Activated CD8-positive, alpha-beta memory T cell treated with anti-CD3 and anti-CD28 coated beads for 36 hours (primary cell): ENCODE measurements around the gene SCUBE2. TPM values are rescaled to one million over a fixed set of nuclear protein-coding genes. Genes with fewer than 3 reads are reported as not detected.

Source experiments
- CTCF ChIA-PET: fragments of 350-600 bp; sonication (Branson Sonifier 250); formaldehyde crosslinking; loops from one replicate; lab custom pipeline; 2021; ENCODE audit warnings: antibody characterized with exemption; lab: Charles Lee
- POLR2A ChIA-PET: fragments of 350-600 bp; sonication (Branson Sonifier 250); formaldehyde crosslinking; loops from one replicate; lab custom pipeline; 2021; ENCODE audit warnings: antibody characterized with exemption; lab: Charles Lee
- total RNA-seq, 2 experiments: library from RNA; stranded (reverse); gene quantifications; one replicate each; pipeline ENCODE4 v1.2.3, GENCODE V29; 2021

The SCUBE2 gene
- total RNA-seq, 2 experiments from 2014 or later = not detected

- CTCF ChIA-PET = no interaction called here
- POLR2A ChIA-PET = no interaction called here
Observed at GRCh38 chr11:9057888-9058287, 33.5 kb downstream of the SCUBE2 start.

GRCh38 chr11:9057007-9057406, 34.4 kb downstream of the SCUBE2 start:
- POLR2A ChIA-PET = no interaction called here
- CTCF ChIA-PET = no interaction called here

DNA sequence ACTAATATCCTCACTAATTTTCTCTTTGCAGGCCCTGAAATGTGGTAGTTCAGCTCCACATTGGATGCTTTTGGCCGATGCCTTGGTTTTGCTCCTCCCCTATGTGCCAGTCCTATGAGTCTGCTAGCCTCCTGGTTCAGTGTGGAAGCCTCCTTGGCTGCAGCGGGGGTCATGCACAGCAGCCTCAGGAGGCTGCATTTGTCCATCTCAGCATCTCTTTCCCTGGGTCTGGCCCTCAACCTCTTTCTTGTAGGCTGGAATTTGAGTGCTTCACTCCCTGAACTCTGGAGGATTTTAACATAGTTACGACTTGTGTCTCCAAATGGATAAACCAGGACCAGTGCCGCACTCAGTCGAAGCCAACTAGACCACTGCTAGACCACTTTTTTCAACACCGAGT, 34.9 kb downstream of the SCUBE2 start:
- ChIA-PET CTCF (no interaction called here), POLR2A (no interaction called here)

GRCh38 chr11:9053316-9054035, 37.9 kb downstream of the SCUBE2 start:
- CTCF ChIA-PET = no interaction called here
- POLR2A ChIA-PET = no interaction called here

- CTCF ChIA-PET = no interaction called here
- POLR2A ChIA-PET = no interaction called here
Observed at GRCh38 chr11:9052316-9052715, 39.1 kb downstream of the SCUBE2 start.

- ChIA-PET CTCF (no interaction called here), POLR2A (no interaction called here)
Observed at GRCh38 chr11:9049959-9050358, 41.4 kb downstream of the SCUBE2 start.

- ChIA-PET CTCF (interaction anchor here (1.8 kb wide), 1 partner anchor 90 kb away, joined by 6 read pairs; no protein-coding TSS in a partner anchor), POLR2A (interaction anchor here (0.6 to 0.9 kb wide), 2 partner anchors 163 to 225 kb away, joined by 3 to 5 read pairs; no protein-coding TSS in a partner anchor)
Observed at GRCh38 chr11:9047964-9048523, 43.4 kb downstream of the SCUBE2 start.

- CTCF ChIA-PET = no interaction called here
- POLR2A ChIA-PET = no interaction called here
Observed at GRCh38 chr11:9046481-9046880, 44.9 kb downstream of the SCUBE2 start.

GRCh38 chr11:9042488-9042887, 48.9 kb downstream of the SCUBE2 start:
- POLR2A ChIA-PET = no interaction called here
- CTCF ChIA-PET = no interaction called here

- POLR2A ChIA-PET = no interaction called here
- CTCF ChIA-PET = no interaction called here
Observed at GRCh38 chr11:9041747-9042146, 49.7 kb downstream of the SCUBE2 start.

GRCh38 chr11:9040410-9040809, 51.0 kb downstream of the SCUBE2 start:
- ChIA-PET CTCF (no interaction called here), POLR2A (no interaction called here)

DNA sequence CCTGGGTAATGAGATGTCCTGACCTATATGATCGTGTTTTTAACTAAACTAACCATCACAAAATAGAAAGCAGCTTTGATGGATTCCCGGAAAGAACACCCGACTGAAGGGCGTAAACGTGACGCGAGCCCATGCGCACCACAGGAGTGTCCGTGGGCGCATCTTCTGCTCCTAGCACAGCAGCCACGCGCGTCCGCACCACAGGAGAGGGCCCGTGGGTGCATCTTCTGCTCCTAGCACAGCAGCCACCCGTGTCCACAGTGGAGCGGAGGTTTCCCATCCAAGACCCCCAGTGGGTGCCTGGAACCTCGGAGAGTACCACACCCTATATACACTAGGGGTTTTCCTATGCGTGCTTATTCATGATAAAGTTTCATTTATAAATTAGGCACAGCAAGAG, 51.5 kb downstream of the SCUBE2 start:
- ChIA-PET CTCF (no interaction called here), POLR2A (no interaction called here)

DNA sequence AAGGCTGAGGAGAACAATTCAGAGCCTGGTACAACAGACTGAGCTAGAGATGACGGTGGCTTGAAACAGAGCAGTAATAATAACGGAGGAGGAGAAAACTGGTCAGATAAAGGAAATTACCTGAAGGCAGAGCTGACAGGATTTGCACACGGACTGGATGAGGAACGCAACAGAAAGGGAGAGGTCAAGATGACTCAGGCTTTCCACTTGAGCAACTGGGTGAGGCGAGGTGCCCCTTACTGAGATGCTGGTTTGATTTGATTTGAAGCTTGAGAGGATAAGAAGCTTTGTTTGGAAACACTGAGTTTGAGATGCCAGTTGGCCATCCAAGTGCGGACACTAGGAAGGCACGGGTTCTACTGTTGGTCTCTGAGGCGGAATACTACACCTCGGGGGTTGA, 52.2 kb downstream of the SCUBE2 start:
- ChIA-PET CTCF (no interaction called here), POLR2A (no interaction called here)

DNA sequence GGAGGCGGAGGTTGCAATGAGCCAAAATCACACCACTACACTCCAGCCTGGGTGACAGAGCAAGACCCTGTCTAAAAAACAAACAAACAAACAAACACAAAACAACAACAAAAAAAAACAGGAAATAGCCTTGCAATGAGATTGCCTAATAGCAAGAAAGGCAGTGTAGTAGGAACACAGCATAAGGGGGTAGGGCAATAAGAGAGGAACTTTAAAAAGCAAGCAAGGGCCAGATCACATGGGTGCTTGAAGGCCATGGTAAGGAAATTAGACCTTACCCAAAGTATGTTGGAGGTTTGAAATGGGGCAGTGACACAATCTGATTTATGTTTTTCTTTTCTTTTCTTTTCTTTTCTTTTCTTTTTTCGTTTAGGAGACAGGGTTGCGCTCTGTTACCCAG, 52.9 kb downstream of the SCUBE2 start:
- POLR2A ChIA-PET = no interaction called here
- CTCF ChIA-PET = interaction anchor here (0.9 kb wide), 1 partner anchor 54 kb away, joined by 3 read pairs; no protein-coding TSS in a partner anchor

- POLR2A ChIA-PET = no interaction called here
Observed at GRCh38 chr11:9037963-9038362, 53.4 kb downstream of the SCUBE2 start.

DNA sequence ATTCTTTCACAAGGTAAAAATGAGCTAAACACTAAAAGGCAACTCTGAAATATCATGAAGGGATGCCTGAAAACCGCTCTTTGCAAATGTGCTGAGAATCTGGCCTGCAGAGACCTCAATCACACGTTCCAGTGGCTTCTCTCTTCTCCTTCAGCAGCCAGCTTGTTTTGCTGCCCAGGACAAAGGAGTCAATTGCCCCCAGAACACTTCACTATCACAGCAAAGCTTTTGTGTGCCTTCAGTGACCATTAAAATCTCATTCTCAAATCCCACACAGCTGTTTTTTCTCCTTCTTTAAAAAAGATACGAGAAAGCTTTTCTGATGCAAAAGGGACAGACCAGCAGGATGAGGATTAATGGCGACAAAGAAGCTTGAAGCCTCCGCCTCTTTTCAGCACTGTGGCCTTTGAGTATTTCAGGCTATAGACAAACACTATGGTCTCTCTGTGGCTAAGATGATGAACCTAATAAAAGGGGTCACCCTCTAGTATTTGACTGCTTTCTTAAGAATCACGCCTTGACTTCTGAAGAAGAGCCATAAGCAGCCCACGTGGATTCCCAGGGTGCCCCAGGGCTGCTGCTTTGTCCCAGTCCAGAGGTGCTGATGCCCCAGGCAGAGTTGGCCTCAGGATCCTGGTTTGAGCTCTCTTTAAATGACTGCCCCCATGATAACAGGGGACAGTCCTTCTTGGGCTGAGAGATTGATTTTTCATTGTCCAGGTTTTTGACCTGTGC, 54.2 kb downstream of the SCUBE2 start:
- POLR2A ChIA-PET = no interaction called here
- CTCF ChIA-PET = no interaction called here

More at GRCh38 chr11:9037963-9038362, 53.4 kb downstream of the SCUBE2 start:
- CTCF ChIA-PET = interaction anchor here (0.9 kb wide), 1 partner anchor 55 kb away, joined by 3 read pairs; no protein-coding TSS in a partner anchor

- ChIA-PET CTCF (interaction anchor here (1.3 kb wide), 1 partner anchor 107 kb away, joined by 5 read pairs; no protein-coding TSS in a partner anchor), POLR2A (no interaction called here)
Observed at GRCh38 chr11:9030601-9031000, 60.8 kb downstream of the SCUBE2 start.

GRCh38 chr11:9029422-9029821, 62.0 kb downstream of the SCUBE2 start:
- ChIA-PET POLR2A (no interaction called here), CTCF (no interaction called here)

DNA sequence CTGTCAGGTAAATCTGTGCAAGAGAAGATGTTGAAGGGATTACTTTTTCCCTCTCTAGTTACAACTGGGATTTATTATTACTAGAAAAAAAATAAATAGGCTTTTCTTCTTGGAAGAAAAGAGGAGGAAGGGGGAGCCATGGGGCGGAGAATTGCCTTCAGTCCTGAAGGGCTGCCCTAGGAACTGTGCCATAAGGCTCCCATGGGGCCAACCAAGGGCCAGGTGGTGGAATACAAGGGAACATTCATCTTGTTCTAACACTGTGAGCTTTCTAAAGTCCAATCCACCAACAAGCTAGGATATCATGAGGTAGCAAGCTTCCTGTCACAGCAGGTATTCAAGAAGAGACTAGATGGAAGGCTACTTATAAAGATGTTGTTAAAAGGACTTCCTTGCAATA, 62.8 kb downstream of the SCUBE2 start:
- ChIA-PET POLR2A (no interaction called here), CTCF (interaction anchor here (0.8 to 1.7 kb wide), 2 partner anchors 13 to 32 kb away, joined by 3 to 4 read pairs; no protein-coding TSS in a partner anchor)
